Stimulated activated CD4-positive, alpha-beta T cell treated with anti-CD3 and anti-CD28 coated beads, Interleukin-2, amount 100 ng/mL, for 48 hours (primary cell): Measurements from ENCODE around the gene GDF2.

ENCODE experiments used
- DNase-seq, 2 donors: peaks; one replicate each; pipeline ENCODE4 v3.0.0-alpha.2; 2020

The GDF2 gene

GRCh38 chr10:47335906-47336305, 13.7 kb downstream of the GDF2 start:
- DNase-seq: no peak

GRCh38 chr10:47336387-47337134, 14.3 kb downstream of the GDF2 start:
- no peak for DNase-seq

GRCh38 chr10:47337310-47337709, 15.1 kb downstream of the GDF2 start:
- DNase-seq: no peak

- no peak for DNase-seq
Measured at GRCh38 chr10:47339186-47339735, 17.0 kb downstream of the GDF2 start.

GRCh38 chr10:47339759-47340607, 17.7 kb downstream of the GDF2 start:
- no peak for DNase-seq

- peak; percentile 76 for DNase-seq
Measured at GRCh38 chr10:47340608-47341170, 18.4 kb downstream of the GDF2 start.

- no peak for DNase-seq
Measured at GRCh38 chr10:47344996-47345870, 23.0 kb downstream of the GDF2 start.

GRCh38 chr10:47346581-47347302, 24.5 kb downstream of the GDF2 start:
- DNase-seq: no peak

- no peak for DNase-seq
Measured at GRCh38 chr10:47347303-47347675, 25.0 kb downstream of the GDF2 start.

- DNase-seq: no peak
Measured at GRCh38 chr10:47348138-47348651, 25.9 kb downstream of the GDF2 start, which contains the start of gene RBP3. Gene RBP3 (plus strand): TSS chr10:47348363. CDS start chr10:47348485, 122 bp downstream.

- DNase-seq: no peak
Measured at GRCh38 chr10:47348661-47349470, 26.6 kb downstream of the GDF2 start.

- DNase-seq: no peak
Measured at GRCh38 chr10:47349516-47349915, 27.3 kb downstream of the GDF2 start.

- DNase-seq: no peak
Measured at GRCh38 chr10:47349941-47350371, 27.7 kb downstream of the GDF2 start.

GRCh38 chr10:47350671-47351640, 28.7 kb downstream of the GDF2 start:
- no peak for DNase-seq

GRCh38 chr10:47351899-47352815, 29.9 kb downstream of the GDF2 start:
- DNase-seq: no peak

- DNase-seq: no peak
Measured at GRCh38 chr10:47353351-47353750, 31.1 kb downstream of the GDF2 start.

- DNase-seq: no peak
Measured at GRCh38 chr10:47354165-47354564, 31.9 kb downstream of the GDF2 start.

- DNase-seq: no peak
Measured at GRCh38 chr10:47354900-47355299, 32.6 kb downstream of the GDF2 start.
